Esophagus squamous epithelium (tissue), 4 donors: ENCODE measurements around the gene EPB41L5.

Experiments used
- CTCF ChIP-seq, 6 experiments: fragments of 450-650 bp in 4 of 6; fragments of 200-600 bp in 2 of 6; sonication (generic) in 2 of 6; IDR thresholded peaks; one replicate each; pipeline ENCODE4 v1.5.1; 2016 to 2019; ENCODE audit warnings: antibody characterized with exemption in 6 of 6, mild to moderate bottlenecking in 4 of 6, moderate library complexity in 4 of 6
- POLR2A ChIP-seq, 4 donors: fragments of 450-650 bp; IDR thresholded peaks; one replicate each; pipeline ENCODE4 v1.6.1; 2017; ENCODE audit warnings: antibody characterized with exemption in 4 of 4, mild to moderate bottlenecking in 4 of 4, moderate library complexity in 3 of 4

- TF ChIP-seq CTCF (IDR thresholded peaks at IDR 0.05) = no peak
- no peak for TF ChIP-seq POLR2A (IDR thresholded peaks at IDR 0.05)
Observed at GRCh38 chr2:120219766-120220165, 206.9 kb downstream of the EPB41L5 start.
